HG03097 (cell line): ENCODE results near the gene UBE2O.

ENCODE experiments used
- ATAC-seq: cut with Tn5 transposase; IDR thresholded peaks from one replicate; pipeline ENCODE4 v1.9.1; 2021; ENCODE audit not compliant: unreplicated experiment, low FRiP score

The UBE2O gene

DNA sequence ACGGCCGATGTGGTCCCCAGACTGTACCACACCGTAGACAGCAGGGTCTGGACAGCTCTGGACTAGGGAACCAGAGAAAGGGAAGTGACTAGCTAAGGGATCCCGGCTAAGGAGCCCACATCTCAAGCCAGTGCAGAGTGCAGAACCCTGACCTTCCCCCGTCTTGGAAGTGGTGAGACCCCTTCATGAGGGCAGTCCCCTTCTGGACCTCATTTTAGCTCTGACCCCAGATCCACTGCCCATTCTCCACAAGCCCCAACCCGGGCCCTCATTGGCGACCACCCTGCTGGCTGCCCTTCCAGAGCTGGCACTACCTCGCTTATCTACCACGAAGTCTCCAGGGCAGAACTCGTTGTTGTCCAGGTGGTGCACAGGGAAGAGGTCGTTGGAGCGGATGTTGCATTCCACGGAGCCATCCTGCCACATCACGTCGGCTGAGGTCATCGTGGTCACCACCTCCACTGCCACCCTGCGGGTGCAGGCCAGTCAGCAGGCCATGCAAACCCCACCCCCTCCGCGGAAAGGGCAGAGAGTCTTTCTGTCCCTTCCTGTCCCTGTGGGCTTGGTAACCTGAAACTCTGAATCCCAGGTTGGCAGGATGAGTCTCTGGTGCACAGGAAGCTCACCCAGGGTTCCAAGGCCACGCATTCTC lies 54.3 kb downstream of the UBE2O start:
- no peak for ATAC-seq

DNA sequence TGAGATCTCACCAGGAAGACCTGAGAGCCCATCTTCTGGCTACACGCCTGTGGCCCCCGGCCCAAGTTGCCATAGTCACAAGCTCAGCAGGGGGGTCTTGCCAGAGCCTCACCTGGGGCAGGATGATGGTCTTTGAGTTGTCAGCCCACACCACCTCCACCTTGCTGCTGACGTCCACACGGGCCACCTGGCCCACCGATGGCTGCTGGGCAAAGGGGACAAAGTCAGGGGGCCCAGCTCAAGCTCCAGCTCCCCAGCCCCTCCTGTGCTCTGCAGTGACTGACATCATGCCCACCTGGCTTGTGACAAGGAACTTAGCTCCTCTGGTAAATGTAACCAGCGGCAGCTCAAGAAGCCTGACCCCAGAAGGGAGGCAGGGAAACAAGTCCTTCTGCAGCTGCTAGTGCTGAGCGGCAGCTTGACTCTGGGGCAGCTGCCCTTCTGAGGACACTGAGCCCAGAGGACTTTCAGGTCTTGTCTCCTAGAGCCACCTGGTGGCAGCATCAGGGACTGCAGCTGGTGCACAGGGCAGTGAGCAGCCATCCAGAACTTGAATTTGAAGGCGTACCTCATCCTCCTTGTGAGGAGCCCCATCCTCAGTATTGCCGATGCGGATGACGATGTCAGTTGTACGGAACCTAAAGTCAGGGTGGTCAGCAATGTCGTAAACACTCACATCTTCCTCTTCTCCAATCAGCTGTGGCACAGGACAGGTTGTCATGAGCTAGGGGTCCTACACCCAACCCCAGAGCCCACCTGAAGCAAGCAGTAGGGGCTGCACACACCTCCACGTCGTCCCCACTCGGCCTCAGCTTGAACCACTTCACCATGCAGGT lies 55.0 kb downstream of the UBE2O start:
- ATAC-seq = no peak

DNA sequence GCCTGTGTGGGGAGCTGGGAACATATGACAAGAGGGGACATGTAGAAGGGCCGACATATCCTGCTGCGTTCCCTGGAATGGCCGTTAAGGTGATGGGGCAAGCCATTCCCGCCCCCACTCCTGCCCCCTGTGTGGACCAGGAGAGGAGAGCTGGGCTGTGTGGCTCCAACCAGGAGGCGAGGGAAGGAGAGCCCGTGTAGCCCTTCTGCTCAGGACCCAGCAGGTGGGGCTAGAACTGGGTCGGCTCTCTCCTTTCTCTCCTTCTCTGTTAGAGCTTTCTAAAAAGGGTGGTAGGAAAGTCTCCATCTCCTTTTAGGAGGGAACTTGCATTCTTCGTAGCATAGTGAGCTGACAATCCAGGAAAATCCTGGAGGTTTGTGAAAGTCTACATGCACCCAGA lies 55.8 kb downstream of the UBE2O start:
- ATAC-seq = no peak

DNA sequence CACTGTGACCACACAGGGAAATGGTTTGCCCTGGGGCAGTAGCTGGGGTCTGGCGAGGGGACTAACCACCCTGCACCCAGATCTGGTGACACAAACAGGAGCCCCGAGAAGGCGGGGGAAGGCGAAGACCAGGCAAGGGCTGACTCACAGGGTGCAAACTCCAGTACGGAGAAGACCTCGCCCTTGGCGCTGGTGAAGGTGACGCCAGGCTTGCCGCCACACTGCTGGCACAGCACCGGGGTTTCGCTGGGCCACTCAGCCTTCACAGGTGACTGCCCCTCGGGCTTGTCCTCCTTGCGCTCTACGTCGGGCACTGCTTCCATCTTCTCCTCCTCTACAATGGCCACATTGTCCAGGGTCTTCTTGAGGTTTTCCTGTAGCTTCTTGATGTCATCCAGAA lies 57.0 kb downstream of the UBE2O start:
- ATAC-seq = no peak

DNA sequence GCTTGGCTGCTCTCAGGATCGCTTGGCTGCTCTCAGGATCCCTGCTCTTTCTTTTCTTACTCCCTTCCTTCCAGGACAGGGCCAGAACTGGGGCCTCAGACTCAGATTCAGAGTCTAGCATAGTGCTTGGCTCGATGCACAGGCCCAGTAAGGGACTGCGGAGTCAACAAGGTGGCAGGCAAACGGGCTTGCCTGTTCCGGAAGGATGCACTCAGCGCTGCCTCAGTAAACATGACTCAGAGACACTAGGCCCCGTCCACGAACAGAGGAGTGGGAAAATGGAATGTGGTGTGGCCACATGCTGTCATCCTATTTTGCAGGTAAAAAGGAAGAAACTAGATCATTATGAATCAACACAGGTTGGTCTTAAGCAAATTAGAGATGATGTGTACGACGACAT lies 58.8 kb downstream of the UBE2O start:
- no peak for ATAC-seq

DNA sequence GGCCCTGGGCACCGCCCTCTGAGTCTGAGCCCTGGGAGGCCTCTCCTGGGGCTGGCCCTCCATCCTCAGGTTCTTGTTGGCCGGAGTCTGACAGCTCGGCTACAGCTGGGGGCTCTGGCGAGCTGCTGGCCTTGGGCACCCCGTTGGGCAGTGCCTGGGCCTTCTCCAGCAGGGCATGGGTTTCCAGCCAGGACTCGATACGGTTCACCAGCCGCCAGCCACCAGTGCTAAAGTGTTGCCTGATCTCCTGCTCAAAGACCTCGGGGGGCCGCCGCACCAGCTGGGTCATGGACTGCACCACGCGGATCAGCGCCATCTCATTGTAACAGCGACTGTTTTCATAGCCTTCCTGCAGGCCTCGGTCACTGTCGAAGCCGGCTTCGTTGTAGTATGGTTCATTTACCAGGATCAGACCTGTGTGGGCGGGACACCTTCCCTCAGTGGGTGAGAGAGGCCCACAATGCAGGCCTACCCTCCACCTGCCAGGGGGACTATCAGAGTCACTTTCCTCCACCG lies 61.7 kb downstream of the UBE2O start:
- no peak for ATAC-seq

DNA sequence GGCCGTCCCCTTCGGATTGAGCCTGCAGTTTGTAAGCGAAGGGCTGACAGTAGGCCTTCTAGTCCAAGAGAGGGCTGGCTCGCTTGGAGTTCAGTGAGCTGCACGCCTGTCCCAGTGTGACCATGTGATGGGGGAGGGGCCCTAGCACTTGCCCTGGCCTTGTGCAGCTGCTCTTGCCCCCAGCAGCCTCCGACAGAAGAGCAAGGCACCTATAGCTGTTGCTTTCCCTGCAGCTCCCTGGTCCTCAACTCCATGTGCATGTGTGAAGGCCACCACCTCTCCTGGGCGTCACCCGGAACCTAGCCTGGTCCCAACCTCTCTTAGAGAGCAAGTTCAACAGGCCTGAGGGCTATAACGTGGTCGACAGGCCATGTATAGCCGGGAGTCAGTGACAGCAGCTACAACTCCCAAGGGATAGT lies 62.9 kb downstream of the UBE2O start:
- ATAC-seq = no peak

DNA sequence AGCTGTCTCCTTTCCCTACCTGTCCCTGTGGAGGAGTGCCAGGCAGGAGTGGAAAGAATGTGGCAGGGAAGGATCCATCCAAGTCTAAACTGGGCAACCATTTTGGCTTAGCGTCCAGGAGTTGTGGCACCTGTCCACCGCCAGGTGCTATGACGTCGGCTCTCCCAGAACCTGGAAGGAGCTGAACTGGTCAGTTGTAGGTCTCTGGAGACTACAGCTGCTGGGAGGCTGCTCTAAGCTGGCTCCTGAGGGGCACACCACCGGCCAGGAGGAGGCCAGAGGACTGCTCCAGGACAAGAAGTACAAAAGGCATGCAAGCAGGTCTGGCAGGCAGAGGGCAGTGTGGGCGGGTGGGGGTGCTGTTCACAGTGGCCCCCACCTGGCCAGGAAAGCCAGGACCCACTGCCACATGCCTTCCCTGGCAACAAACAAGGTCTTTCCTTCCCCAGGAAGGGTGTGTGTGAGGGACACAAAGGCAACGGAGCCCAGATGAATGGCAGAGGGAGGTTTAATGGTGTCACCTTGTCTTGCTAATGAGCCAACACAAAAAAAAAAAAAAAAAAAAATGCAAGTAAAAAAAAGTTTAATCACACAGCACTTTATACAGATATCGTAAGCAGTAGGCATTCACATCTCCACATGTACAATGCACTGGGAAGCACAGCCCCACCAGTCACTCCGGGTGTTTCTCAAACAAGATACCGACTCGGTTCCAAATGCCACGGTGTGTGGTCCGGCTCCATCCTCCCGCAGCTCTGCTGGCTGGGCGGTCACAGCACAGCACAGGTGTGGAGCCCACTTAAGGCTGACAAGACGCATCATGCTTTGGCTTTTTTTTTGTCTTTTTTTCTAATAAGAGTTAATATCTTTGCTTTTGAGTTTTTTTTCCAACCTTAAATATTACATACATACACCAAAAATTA lies 63.7 kb downstream of the UBE2O start:
- ATAC-seq = no peak

DNA sequence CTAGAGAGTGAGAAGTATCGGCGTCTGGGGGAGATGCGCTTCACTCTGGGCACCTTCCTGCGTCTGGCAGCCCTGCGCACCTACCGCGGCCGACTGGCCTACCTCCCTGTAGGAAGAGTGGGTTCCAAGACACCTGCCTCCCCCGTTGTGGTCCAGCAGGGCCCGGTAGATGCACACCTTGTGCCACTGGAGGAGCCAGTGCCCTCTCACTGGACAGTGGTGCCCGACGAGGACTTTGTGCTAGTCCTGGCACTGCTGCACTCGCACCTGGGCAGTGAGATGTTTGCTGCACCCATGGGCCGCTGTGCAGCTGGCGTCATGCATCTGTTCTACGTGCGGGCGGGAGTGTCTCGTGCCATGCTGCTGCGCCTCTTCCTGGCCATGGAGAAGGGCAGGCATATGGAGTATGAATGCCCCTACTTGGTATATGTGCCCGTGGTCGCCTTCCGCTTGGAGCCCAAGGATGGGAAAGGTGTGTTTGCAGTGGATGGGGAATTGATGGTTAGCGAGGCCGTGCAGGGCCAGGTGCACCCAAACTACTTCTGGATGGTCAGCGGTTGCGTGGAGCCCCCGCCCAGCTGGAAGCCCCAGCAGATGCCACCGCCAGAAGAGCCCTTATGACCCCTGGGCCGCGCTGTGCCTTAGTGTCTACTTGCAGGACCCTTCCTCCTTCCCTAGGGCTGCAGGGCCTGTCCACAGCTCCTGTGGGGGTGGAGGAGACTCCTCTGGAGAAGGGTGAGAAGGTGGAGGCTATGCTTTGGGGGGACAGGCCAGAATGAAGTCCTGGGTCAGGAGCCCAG lies 65.8 kb downstream of the UBE2O start:
- ATAC-seq = no peak

DNA sequence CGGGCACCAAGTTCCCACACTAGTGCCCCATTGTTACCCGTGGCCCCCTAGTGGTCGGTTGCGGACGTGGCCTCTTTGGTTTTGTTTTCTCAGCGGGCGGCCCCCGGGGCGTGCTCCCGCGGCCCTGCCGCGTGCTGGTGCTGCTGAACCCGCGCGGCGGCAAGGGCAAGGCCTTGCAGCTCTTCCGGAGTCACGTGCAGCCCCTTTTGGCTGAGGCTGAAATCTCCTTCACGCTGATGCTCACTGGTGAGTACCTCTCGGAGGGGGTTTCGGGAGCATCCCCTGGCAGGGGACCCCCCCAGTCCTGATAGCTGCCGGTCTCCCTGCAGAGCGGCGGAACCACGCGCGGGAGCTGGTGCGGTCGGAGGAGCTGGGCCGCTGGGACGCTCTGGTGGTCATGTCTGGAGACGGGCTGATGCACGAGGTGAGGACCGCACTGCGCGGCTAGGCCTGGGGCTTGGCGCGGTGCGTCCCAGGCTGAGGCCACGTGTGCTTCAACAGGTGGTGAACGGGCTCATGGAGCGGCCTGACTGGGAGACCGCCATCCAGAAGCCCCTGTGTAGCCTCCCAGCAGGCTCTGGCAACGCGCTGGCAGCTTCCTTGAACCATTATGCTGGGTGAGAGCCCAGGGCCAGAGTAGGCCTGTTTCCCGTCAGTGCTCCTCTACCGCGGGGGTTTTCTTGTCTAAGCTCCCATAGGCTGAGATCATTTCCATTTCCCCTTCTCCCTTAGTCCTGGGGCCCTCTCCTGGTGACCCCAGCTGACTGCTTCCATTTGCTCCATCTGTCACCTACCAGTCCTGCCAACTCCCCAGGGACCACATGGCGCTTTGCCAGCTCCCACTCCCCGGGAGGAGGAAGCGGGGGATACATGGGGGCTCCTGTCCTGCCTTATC lies 66.8 kb downstream of the UBE2O start:
- no peak for ATAC-seq

DNA sequence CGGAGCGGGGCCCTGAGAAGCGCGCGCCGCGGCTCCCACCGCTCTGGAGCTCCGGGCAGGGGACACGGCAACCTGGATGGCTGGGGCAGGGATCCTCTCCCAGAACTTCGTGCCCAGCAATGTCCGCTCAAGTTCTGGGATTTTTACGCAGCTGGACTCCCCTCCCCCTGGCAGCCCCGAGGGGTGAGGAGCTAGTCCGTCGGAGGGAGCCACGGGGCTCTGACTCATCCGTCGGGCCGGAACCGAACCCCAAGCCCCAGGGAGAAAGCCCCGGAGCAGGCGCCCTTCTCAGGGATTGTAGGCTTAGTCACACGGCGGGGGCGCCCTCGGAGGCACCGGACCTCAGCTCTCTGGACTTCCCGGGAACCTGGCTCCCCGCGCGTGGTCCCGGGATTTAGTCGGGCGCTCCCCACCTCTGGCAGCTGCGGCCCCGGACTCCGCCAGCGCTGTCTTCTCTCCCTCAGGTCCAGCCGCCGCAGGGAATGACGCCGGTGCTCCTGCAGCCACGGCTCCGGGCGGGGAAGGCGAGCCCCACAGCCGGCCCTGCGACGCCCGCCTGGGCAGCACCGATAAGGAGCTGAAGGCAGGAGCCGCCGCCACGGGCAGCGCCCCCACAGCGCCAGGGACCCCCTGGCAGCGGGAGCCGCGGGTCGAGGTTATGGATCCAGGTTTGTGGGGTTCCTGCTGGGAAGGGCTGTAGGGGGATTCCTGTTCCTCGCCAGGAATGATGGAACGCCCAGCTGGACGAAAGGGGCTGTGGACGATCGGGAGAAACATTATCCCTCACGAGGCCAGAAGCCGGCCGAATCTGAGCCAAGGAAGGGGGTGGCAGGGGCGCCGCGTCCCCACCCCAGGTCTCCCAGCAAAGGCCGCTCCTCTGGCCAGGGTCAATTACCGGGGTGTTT lies 67.7 kb downstream of the UBE2O start:
- ATAC-seq = no peak

DNA sequence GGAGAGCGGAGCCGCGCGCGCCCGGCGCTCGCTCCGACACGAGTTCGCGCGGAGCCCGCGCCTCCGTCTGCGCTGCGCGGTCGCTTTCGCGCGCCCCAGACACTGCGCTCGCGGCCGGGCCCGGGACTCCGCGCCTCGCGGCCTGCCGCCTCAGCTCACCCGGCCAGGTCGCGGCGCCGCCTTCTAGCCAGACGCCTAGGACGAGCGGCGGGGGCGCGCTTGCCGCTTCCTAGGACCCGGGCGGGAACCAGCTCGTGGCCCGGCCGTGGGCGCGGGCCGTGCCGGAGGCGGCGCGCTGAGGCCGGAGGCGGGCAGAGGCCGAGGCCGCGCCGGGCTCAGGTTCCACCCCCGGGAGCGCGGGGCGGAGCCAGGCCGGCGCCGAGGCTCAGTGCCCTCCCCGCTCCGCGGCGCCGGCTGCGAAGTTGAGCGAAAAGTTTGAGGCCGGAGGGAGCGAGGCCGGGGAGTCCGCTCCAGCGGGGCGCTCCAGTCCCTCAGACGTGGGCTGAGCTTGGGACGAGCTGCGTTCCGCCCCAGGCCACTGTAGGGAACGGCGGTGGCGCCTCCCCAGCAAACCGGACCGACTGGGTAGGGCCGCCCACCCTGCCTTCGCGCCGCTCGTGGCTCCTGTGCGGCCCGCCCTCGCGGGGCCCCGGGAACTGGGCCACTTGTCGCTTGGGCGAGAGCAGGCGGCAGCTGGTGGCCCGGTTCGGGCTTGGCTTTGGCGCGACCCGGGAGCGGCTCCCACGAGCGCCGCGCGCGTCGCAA lies 68.5 kb downstream of the UBE2O start, which contains the start of gene SPHK1:
Gene SPHK1, plus strand, starts transcription at position 388 of the 765 bp plus-strand sequence. CDS start 1,036 bp downstream, outside the sequence.
- no peak for ATAC-seq

DNA sequence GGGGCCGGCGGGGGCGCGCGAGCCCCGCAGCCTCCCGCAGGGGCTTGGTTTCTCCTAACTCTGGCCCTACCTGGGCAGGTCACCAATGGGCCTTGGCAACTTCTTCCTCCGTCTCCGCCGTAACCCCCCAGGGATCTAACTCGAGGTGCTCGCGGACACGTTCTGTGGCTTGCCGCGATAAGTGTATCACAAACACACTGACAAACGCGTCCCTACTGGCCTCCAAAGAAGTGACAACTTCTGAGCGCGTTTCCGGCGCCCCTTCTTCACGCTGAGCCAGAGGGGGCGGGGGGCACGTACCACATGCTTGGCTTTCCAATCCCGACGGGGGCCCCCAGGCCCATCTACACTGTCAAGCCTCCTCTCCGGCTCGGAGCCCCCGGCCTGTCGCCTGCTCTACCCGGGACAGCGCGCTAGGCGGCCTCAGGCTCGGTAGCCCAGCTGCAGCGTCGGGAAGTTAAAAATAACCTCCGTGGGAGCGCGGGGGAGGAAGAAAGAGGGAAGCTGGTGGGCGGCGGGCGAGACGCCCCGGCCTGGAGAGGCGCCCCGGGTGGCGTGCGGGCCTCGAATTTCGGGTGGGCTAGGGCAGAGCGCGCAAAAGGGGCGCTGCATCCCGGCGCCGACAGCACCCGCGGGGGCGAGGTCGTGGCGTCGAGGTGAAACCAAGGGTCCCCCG lies 69.3 kb downstream of the UBE2O start:
- ATAC-seq = no peak

DNA sequence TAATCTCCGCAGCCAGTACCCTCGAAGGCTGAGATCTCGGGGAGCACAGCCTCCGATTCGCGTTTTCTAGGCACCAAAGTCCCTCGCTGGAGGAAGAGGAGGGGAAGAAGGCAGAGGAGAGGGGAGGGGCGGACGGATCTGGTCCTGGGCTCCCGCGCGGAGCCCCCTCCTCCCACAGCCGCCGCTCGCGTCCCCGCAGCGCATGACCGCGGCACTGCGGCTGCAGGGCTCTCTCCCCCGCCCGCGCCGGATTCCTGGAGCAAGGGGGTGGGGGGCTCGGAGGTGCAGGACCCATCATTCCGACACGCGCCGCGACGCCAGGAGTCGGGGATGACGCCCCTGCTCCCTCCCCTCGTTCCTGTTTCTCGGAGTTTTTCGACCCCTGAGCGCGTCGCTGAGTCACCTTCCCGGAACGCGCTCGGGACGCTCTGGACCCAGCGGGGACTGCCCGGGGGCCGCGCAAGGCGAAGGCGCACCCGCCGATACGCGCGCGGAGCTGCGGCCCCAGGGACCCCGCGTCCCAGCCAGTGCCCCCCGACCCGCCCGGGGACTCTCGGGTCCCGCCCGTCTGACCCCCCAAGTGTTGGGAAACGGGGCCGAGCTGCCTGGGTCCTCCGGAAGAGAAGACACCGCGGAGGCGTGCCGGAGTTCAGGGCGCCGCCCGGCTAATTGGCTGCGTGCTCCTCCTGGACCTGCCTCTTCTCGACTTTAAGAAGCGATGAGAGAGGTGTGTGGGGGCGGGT lies 70.0 kb downstream of the UBE2O start:
- no peak for ATAC-seq

DNA sequence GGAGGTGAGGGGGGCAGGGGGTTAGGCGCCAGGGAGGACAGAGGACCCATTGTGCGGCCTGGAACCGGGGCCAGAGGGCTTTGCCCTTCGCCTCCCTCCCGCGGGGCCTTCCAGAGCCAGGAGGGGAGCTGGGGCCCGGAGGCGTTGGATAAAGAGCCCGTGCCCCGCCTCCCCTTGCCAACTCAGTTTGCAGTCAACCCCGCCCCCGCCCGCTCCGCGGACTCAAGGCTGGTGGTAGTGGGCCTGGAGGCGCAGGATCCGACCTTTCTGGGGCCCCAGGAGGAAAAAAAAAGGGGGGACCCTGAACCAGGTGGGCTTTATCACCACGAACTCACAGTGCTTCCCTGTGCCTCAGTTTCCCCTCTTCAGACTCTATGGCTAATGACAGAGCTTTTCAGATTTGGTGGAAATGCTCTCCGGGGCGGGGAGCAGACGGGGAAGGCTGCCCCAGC lies 70.6 kb downstream of the UBE2O start:
- no peak for ATAC-seq
